ENCODE data around the gene YAE1.

Gene YAE1

GRCh38 chr7:39583539-39583938, 17.3 kb downstream of the YAE1 start:
- Histone ChIP-seq H3F3A (ENCODE audit: insufficient read depth, low read length) (no peaks in the 10 kb centered on the region), H3K27me3 (ENCODE audit: insufficient read depth, low read length) (no peaks in the 10 kb centered on the region), H3K4me2 (ENCODE audit: low read length) (no peak overlapping the region), H3K4me1 (ENCODE audit: insufficient read depth, low read length, severe bottlenecking) (no peaks in the 10 kb centered on the region), H3K9ac (ENCODE audit: low read length) (no peak overlapping the region), H3K27ac (ENCODE audit: low read depth, low read length, poor library complexity, severe bottlenecking) (no peak overlapping the region), H3K9me2 (ENCODE audit: low read depth, low read length) (no peaks in the 10 kb centered on the region), H4K20me1 (ENCODE audit: insufficient read depth, low read length) (no peaks in the 10 kb centered on the region), H3K4me3 (ENCODE audit: low read depth, low read length, poor library complexity, severe bottlenecking) (no peak overlapping the region), H3K79me2 (ENCODE audit: insufficient read depth, low read length) (no peaks in the 10 kb centered on the region), H3K36me3 (ENCODE audit: insufficient read depth, low read length) (no peaks in the 10 kb centered on the region), H2AFZ (ENCODE audit: low read length) (no peak overlapping the region), H3K9me3 (ENCODE audit: low read length) (no peaks in the 10 kb centered on the region)
- TF ChIP-seq EZH2 (IDR thresholded peaks at IDR 0.05; ENCODE audit: borderline replicate concordance, low read length) (no peak), CTCF (IDR thresholded peaks at IDR 0.05; ENCODE audit: low read length) (no peak)

- Histone ChIP-seq H3K27me3 (ENCODE audit: insufficient read depth, low read length) (no peaks in the 10 kb centered on the region), H3K9ac (ENCODE audit: low read length) (no peak overlapping the region), H3K9me2 (ENCODE audit: low read depth, low read length) (no peaks in the 10 kb centered on the region), H4K20me1 (ENCODE audit: insufficient read depth, low read length) (no peaks in the 10 kb centered on the region), H3K36me3 (ENCODE audit: insufficient read depth, low read length) (no peaks in the 10 kb centered on the region), H3F3A (ENCODE audit: insufficient read depth, low read length) (no peaks in the 10 kb centered on the region), H3K4me2 (ENCODE audit: low read length) (no peak overlapping the region), H3K9me3 (ENCODE audit: low read length) (no peaks in the 10 kb centered on the region), H3K4me3 (ENCODE audit: low read depth, low read length, poor library complexity, severe bottlenecking) (no peak overlapping the region), H3K79me2 (ENCODE audit: insufficient read depth, low read length) (no peaks in the 10 kb centered on the region), H3K27ac (ENCODE audit: low read depth, low read length, poor library complexity, severe bottlenecking) (no peak overlapping the region), H2AFZ (ENCODE audit: low read length) (no peak overlapping the region), H3K4me1 (ENCODE audit: insufficient read depth, low read length, severe bottlenecking) (no peaks in the 10 kb centered on the region)
- no peak for TF ChIP-seq EZH2 (IDR thresholded peaks at IDR 0.05; ENCODE audit: borderline replicate concordance, low read length)
- no peak for TF ChIP-seq CTCF (IDR thresholded peaks at IDR 0.05; ENCODE audit: low read length)
Measured at GRCh38 chr7:39587393-39587792, 21.2 kb downstream of the YAE1 start.

- no peak overlapping the region for H3K9ac ChIP-seq (ENCODE audit: low read length)
- no peaks in the 10 kb centered on the region for H3K4me1 ChIP-seq (ENCODE audit: insufficient read depth, low read length, severe bottlenecking)
- no peak overlapping the region for H2AFZ ChIP-seq (ENCODE audit: low read length)
- H3K36me3 ChIP-seq (ENCODE audit: insufficient read depth, low read length): no peaks in the 10 kb centered on the region
- no peaks in the 10 kb centered on the region for H3F3A ChIP-seq (ENCODE audit: insufficient read depth, low read length)
- H3K9me3 ChIP-seq (ENCODE audit: low read length): no peaks in the 10 kb centered on the region
- H3K4me3 ChIP-seq (ENCODE audit: low read depth, low read length, poor library complexity, severe bottlenecking): no peak overlapping the region
- H3K79me2 ChIP-seq (ENCODE audit: insufficient read depth, low read length): no peaks in the 10 kb centered on the region
- no peak overlapping the region for H3K27ac ChIP-seq (ENCODE audit: low read depth, low read length, poor library complexity, severe bottlenecking)
- no peaks in the 10 kb centered on the region for H3K27me3 ChIP-seq (ENCODE audit: insufficient read depth, low read length)
- no peaks in the 10 kb centered on the region for H3K9me2 ChIP-seq (ENCODE audit: low read depth, low read length)
- no peaks in the 10 kb centered on the region for H4K20me1 ChIP-seq (ENCODE audit: insufficient read depth, low read length)
- TF ChIP-seq EZH2 (IDR thresholded peaks at IDR 0.05; ENCODE audit: borderline replicate concordance, low read length): no peak
- H3K4me2 ChIP-seq (ENCODE audit: low read length): no peak overlapping the region
Measured at GRCh38 chr7:39588416-39588815, 22.2 kb downstream of the YAE1 start.

- no peak overlapping the region for H3K27ac ChIP-seq (ENCODE audit: low read depth, low read length, poor library complexity, severe bottlenecking)
- no peaks in the 10 kb centered on the region for H3K79me2 ChIP-seq (ENCODE audit: insufficient read depth, low read length)
- no peaks in the 10 kb centered on the region for H3K4me1 ChIP-seq (ENCODE audit: insufficient read depth, low read length, severe bottlenecking)
- no peak overlapping the region for H3K4me2 ChIP-seq (ENCODE audit: low read length)
- no peaks in the 10 kb centered on the region for H3K27me3 ChIP-seq (ENCODE audit: insufficient read depth, low read length)
- no peaks in the 10 kb centered on the region for H3K9me3 ChIP-seq (ENCODE audit: low read length)
- H3K36me3 ChIP-seq (ENCODE audit: insufficient read depth, low read length): no peaks in the 10 kb centered on the region
- no peaks in the 10 kb centered on the region for H4K20me1 ChIP-seq (ENCODE audit: insufficient read depth, low read length)
- no peak overlapping the region for H3K9ac ChIP-seq (ENCODE audit: low read length)
- no peak overlapping the region for H2AFZ ChIP-seq (ENCODE audit: low read length)
- no peak overlapping the region for H3K4me3 ChIP-seq (ENCODE audit: low read depth, low read length, poor library complexity, severe bottlenecking)
- H3F3A ChIP-seq (ENCODE audit: insufficient read depth, low read length): no peaks in the 10 kb centered on the region
- no peaks in the 10 kb centered on the region for H3K9me2 ChIP-seq (ENCODE audit: low read depth, low read length)
- TF ChIP-seq EZH2 (IDR thresholded peaks at IDR 0.05; ENCODE audit: borderline replicate concordance, low read length): no peak
- no peak for TF ChIP-seq CTCF (IDR thresholded peaks at IDR 0.05; ENCODE audit: low read length)
Measured at GRCh38 chr7:39589323-39590111, 23.3 kb downstream of the YAE1 start.
